C4-2B (cell line): ENCODE data around the gene PSMD9.
"Not testable (repeated sequence)": the region's sequence is repeated elsewhere in the genome, so short reads cannot be mapped to it uniquely, and the experiment has no call there.

Experiments used
- H3K27ac ChIP-seq: fragments of 450-650 bp; 2 replicates; pipeline ENCODE4 v1.5.1; 2017
- CTCF ChIP-seq: fragments of 450-650 bp; conservative IDR thresholded peaks from 2 replicates; pipeline ENCODE4 v1.5.1; 2017; ENCODE audit warnings: mild to moderate bottlenecking
- ZFX ChIP-seq: fragments of 450-650 bp; IDR thresholded peaks from 2 replicates; pipeline ENCODE4 v1.6.1; 2017

Gene PSMD9

GRCh38 chr12:121888478-121889273, at the start of gene PSMD9:
Gene PSMD9 (plus strand): TSS chr12:121888790. CDS start chr12:121888857, 67 bp downstream.
- peak within 1 kb of the TSS; percentile 89 for H3K27ac ChIP-seq
- peak; percentile 74 for TF ChIP-seq CTCF
- peak; percentile 55; the same call in 1 of the 2 replicates for TF ChIP-seq ZFX

DNA sequence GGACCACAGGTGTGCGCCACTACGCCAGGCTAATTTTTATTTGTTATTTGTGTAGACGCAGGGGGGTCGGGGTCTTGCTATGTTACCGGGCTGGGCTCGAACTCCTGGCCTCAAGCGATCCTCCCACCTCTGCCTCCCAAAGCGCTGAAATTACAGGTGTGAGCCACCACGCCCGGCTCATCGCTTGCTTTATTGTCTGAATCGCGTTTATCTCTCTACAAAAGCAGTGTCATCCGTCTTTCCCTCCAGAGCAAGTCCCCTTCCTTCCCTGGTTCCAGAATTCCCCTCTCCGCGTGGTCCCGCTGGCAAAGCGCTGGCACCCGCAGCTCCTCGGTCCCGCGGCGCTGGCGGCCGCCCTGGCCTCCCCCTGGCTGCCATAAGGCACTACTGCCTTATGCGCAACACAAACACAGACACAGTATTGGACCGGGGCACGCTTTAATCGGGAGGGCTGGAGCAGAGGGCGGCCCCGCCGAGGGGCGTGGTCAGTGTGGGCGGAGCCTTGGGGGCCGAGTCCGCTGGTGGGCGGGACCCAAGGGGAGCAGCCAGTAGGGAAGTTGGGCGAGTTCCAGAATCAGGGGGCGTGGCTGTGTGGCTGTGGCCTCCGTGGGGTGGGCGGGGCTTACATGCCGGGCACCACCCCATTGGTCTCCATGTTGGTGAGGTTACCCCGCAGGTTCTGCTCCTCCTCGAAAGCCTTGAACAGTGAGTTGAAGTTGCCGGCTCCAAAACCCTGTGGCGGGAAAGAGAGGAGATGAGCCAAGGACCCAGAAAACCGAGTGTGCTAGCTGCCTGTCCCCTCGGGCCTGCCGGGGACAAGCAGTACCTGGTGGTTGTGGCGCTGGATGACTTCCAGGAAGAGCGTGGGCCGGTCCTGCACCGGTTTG, 49.2 kb upstream of the PSMD9 start:
- no peak for TF ChIP-seq ZFX
- H3K27ac ChIP-seq: peak overlapping the region; percentile 77

DNA sequence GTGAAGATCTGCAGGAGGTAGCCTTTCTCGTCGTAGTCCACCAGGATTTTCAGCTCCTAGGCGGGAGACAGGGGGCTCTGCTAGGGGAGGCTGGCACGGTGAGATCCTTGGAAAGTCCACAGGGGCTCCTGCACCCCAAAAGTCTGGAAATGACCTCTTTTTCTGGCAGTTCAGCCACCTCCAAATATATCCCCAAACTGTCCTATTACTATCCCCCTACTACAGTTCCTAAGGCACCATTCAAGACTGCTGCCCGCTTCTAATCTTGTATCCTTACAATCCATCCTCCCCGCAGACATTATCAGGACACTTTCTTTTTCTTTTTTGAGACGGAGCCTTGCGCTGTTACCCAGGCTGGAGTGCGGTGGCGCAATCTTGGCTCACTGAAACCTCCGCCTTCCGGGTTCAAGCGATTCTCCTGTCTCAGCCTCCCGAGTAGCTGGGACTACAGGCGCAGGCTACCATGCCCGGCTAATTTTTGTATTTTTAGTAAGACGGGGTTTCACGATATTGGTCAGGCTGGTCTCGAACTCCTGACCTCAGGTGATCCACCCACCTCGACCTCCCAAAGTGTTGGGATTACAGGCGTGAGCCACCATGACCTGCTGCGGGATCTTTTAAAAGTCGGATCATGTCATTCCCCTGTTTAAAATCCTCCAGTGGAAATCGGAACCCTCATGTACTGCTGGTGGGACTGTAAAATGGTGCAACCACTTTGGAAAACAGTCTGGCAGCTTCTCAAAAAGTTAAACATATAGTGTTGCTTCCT, 48.4 kb upstream of the PSMD9 start:
- TF ChIP-seq CTCF: no peak
- TF ChIP-seq ZFX: no peak
- H3K27ac ChIP-seq: peak overlapping the region; percentile 77

GRCh38 chr12:121843236-121843982, 45.2 kb upstream of the PSMD9 start:
- H3K27ac ChIP-seq: peak overlapping the region; percentile 18
- no peak for TF ChIP-seq CTCF

DNA sequence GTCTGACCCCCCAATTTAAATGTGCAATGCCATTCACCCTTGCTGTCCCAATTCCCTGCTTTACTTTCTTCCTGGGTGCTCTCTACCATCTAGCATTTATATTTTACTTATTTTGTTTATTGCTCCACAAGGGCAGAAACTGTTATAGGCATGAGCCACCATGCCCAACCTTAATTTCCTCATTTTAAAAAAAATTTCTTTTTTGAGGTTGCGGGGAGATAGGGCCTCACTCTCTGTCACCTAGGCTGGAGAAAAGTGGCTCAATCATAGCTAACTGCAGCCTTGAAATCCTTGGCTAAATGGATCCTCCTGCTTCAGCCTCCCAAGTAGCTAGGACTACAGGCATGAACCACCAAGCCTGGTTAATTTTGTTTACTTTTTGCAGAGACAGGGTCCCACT, 42.9 kb upstream of the PSMD9 start:
- H3K27ac ChIP-seq: no peak overlapping the region
- TF ChIP-seq ZFX (no peak), CTCF (no peak)

DNA sequence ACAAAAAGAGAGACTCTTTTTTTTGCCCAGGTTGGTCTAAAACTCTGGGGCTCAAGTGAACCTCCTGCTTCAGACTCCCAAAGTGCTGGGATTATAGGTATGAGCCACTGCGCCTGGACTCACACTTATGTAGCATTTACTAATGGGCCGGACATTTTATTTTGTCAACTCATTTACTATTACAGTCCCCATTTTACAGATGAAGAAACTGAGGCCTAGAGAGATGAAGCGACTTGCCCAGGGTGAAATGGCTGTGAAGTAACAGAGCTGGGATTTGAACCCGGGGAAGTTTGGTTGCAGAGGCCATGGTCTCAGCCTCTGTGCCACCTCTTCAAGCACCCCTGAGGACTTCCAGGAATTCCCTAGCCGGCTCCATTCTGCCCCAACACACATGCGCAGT, 39.4 kb upstream of the PSMD9 start:
- TF ChIP-seq CTCF (no peak), ZFX (no peak)
- H3K27ac ChIP-seq: no peak overlapping the region

- H3K27ac ChIP-seq: no peak overlapping the region
- TF ChIP-seq ZFX (no peak), CTCF (no peak)
Measured at GRCh38 chr12:121849665-121850064, 38.9 kb upstream of the PSMD9 start.

- not testable (repeated sequence) for H3K27ac ChIP-seq
Measured at GRCh38 chr12:121852392-121852791, 36.2 kb upstream of the PSMD9 start.
